Measurements from ENCODE around the gene FOXL2.

The FOXL2 gene

GRCh38 chr3:138944929-138945708, 1.8 kb downstream of the FOXL2 start:
- DNase-seq = peak; percentile 45

- DNase-seq = no peak
Measured at GRCh38 chr3:138944654-138944928, 2.3 kb downstream of the FOXL2 start.

- no peak for DNase-seq
Measured at GRCh38 chr3:138943724-138944653, 2.9 kb downstream of the FOXL2 start.

- no peak for DNase-seq
Measured at GRCh38 chr3:138942861-138943623, 3.9 kb downstream of the FOXL2 start.

DNA sequence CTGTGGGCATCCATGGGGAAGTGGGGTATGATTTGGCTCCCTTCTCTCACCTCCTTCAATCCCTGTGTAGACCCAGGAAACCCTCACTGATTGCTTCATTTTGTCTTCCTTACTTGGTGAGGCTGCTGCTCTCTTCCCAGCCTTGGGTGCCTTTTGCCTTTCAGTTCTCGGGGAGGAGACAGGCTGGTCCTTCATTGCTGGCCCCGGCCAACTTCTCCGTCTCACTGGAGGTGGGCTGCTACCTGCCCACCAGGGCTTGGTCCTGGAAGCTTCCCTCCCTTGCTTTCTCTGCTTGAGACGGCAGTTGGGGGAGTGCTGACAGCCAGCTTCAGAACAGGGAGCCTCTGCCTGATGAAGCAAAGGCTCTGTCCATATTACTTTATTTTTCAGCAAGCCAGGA, 4.7 kb downstream of the FOXL2 start:
- DNase-seq = no peak

GRCh38 chr3:138941259-138941885, 5.6 kb downstream of the FOXL2 start:
- DNase-seq = no peak

DNA sequence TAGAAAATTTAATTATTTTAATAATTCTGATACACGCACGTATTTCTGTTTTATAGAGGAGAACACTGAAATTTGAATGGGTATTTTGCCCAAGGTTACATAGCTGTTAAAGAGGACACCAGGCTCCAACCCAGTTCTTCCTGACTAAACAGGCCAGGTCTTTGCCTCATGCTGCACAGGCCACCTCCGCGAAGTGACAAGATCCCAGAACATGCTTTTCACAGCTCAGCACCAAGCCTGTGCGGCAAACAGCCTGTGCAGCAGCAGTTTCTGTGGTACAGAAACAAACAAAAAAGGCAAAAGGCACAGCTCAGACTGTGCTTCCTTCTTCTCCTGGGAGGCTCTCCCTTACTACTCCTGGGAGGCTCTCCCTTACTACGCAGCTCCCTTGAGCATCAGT, 6.5 kb downstream of the FOXL2 start:
- DNase-seq = no peak

DNA sequence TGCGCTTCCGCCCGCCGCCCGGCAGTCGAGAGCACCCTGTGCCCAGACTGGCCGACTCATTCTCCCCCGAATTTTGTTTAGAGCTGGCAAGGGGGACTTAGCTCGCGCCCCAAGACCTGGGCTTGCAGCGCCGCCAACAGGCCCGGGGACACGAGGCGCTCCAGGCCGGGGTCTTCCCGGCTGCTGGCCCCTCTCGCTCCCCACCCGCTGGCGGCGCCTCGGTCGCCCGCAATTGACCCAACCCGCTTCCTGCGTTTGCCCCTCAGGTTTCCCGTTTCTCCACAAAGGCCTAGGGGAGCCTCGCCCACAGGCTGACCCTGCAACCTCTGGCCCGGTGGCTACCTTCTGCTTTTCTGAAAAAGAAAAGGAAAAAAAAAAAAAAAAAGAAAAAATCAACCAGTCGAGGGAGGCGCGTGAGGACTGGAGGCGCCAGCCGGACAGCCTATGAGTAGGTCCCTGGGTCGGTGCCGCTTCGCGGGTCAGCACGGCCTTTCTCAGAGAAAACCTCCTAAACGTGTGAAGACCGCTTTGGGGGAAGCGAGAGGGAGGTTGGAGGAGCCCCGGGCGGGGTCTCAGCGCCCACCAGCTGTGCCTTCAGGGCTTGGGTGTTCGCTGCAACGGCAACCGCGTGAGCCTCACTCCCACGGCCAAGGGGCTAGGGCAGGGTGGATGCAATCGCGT, 7.2 kb downstream of the FOXL2 start:
- DNase-seq = no peak

- no peak for DNase-seq
Measured at GRCh38 chr3:138938877-138939560, 7.9 kb downstream of the FOXL2 start.

DNA sequence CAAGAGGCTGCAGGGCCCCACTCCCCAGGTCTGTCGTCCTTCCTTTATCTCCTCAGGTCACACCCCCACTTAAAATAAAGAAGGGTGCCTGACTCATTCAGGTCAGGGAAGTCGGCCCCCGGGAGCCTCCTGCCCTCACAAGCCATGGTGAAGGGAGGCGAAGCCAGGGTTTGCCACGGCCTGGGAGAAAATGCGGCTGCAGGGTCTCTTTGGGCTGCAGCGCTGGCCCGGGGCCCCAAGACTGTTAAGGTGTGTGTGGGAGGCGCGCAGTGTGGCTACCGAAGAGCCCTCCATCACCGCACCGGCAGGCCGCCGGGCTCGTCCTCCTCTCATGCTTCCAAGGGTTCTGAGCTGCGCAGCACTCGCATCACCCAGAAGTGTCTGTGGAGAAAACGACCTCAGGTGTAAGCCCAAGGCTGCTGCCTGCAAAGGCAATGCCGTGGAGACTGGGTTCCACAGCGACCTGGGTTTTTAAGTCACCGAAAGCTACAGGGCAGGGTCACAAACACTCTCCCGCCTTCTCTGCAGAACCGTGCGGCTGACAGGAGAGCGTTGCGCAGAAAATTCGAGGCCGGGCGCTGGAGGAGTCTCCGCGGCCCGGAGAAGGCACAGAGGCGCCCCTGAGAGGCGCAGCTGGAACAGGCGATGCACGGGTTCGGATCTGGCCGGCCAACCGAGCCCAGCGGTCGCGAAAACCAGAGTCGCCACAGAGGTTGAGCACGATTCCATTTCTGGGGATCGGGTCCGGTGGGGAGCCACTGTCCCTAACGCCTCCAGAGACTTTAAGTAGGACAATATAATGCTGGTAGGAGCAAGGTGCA, 8.7 kb downstream of the FOXL2 start:
- peak; percentile 42 for DNase-seq

DNA sequence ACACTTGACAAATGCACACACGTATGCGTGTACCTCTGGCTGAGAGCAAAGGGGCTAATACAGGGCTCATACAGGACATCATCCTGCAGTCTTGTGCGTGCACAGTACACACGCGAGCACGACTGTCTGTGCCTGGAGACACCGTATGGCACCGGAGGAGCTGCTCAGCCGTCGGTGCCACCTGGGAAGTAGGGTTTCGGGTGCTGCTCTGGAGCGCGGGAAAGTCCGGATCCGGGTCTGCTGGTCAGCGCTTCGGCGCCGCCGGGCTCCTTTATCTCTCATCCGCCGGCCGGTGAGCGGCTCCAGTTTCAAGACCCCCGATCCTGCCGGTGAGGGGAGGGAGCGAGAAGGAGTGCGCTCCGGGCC, 9.3 kb downstream of the FOXL2 start:
- no peak for DNase-seq

DNA sequence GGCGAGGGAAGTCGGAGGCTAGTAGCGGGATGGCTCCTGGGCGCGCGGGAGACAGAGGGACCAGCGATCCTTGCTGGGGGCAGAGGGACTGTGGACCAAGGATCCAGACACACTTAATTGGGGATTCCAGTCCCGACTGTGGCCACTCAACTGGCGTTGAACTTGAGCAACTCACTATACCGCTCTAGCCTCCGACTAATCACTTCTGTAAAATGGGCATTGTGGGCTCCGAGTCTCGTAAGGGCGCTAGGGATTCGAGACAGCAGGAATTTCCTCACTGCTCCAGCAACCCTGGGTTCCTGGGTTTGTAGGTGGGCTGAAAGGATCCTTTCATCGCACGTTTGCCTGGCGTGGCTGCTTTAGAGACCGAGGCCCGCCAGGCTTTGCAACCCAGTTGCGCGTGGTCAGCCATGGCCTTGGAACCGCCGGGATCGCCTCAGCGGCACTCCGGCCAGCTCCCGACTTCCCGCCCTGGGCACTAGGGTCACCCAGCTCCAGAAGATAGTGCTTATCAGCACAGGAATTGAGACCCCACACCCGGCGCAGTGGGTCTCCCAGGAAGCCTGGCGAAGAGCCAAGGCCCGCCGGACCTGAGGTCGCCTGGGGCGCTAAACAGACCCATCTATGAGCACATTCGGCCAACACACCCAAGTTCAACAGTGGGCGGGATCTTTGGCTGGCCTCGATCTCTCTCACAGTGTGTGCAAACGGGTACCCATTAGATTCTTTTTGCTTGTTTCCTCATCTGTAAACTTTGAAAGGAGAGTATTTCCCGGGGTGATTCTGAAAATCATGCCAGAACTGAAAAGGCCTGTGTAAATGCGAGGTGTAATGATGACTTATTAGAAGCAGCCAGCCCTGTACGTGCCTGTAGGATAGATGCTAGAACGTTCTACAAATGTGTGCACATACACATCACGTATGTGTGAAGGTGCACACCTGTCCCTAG, 9.9 kb downstream of the FOXL2 start:
- DNase-seq = no peak

GRCh38 chr3:138935863-138936740, 10.8 kb downstream of the FOXL2 start:
- peak; percentile 83 for DNase-seq

- no peak for DNase-seq
Measured at GRCh38 chr3:138935505-138935862, 11.5 kb downstream of the FOXL2 start.

DNA sequence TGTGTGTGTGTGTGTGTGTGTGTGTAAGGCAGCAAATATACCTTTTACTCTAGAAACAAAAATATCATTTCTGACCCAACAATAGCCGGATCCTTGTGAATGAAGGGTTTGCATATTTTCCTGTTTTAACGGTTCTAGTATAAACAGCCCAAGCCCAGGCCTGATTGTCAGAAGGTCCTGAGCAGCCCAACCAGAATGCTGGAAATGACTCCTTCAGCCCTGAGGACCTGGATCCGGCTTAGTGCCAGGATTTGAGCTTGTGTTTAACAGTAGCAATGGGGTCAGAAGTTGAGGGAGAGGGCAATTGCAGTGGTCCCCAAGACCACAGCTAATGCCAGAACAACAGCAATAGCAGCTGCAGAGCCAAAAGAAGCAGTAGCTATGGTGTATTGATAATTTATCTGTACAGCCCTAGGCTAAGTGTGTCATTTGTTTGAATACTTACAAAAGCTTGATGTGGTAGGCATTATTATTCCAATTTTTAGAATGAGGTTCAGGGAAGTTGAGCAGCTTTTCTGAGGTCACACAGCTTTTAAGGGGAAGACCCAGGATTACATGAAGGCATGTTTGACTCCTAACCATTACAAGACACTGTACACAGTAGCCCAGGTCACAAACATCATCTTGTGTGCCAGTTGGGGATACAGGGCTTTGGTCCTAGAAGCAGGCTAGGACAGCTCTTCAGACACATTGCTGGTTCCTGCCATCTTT, 12.8 kb downstream of the FOXL2 start:
- no peak for DNase-seq

GRCh38 chr3:138933068-138933668, 13.8 kb downstream of the FOXL2 start:
- DNase-seq = no peak

GRCh38 chr3:138928727-138929372, 18.1 kb downstream of the FOXL2 start:
- DNase-seq = no peak

Measured in activated T-cell treated with anti-CD3 and anti-CD28 coated beads, Interleukin-2, amount 50 U/mL, for 1 hour (primary cell).